ENCODE data around the gene CDKAL1. TPM values are rescaled to one million over a fixed set of nuclear protein-coding genes. Genes with fewer than 3 reads are reported as not detected.

CDKAL1 gene
- total and polyA plus RNA-seq, 4 donors = 2.0 to 12.9 (median 6.7) TPM

DNA sequence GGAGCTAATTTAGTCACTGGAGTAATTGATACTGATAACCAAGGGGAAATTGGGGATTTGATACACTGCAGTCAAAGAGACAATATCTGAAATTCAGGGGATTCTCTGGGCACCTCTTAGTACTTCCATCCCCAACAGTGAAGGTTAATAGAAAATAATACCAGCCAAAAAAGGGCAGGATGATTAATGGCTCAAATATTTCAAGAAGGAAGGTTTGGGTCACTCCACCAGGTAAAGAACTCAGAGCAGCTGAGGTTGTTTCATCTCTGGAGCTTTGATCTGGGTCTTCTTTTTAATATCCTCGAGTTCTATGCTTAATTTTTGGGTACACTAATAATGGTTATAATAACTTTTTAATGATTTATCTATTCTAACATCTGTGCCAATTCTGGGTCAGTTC lies 70.8 kb downstream of the CDKAL1 start:
- no peak overlapping the region for H3K4me3 ChIP-seq (ENCODE audit: low read depth in 1 of 3, low read length in 3 of 3)
- TF ChIP-seq, protein P1, sequence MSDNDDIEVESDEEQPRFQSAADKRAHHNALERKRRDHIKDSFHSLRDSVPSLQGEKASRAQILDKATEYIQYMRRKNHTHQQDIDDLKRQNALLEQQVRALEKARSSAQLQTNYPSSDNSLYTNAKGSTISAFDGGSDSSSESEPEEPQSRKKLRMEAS (IDR thresholded peaks at IDR 0.05) = no peak
- TF ChIP-seq SP1 (IDR thresholded peaks at IDR 0.05) (no peak), ATF3 (IDR thresholded peaks at IDR 0.05) (no peak), EGR1 (IDR thresholded peaks at IDR 0.05; ENCODE audit: low read depth in 2 of 2) (no peak), YY1 (IDR thresholded peaks at IDR 0.05) (no peak), JUND (IDR thresholded peaks at IDR 0.05) (no peak), HNF4G (IDR thresholded peaks at IDR 0.05) (no peak), CTCF (IDR thresholded peaks at IDR 0.05; ENCODE audit: low read depth, low read length, missing input control) (no peak), RXRA (IDR thresholded peaks at IDR 0.05) (no peak), RAD21 (IDR thresholded peaks at IDR 0.05) (no peak), TAF1 (conservative IDR thresholded peaks at IDR 0.05) (no peak), GABPA (IDR thresholded peaks at IDR 0.05 in 1 of 2, conservative IDR thresholded peaks at IDR 0.05 in 1 of 2) (no peak), FOXA1 (IDR thresholded peaks at IDR 0.05) (no peak), NR2F2 (IDR thresholded peaks at IDR 0.05) (no peak), REST (IDR thresholded peaks at IDR 0.05) (no peak)
- TF ChIP-seq, protein P2, sequence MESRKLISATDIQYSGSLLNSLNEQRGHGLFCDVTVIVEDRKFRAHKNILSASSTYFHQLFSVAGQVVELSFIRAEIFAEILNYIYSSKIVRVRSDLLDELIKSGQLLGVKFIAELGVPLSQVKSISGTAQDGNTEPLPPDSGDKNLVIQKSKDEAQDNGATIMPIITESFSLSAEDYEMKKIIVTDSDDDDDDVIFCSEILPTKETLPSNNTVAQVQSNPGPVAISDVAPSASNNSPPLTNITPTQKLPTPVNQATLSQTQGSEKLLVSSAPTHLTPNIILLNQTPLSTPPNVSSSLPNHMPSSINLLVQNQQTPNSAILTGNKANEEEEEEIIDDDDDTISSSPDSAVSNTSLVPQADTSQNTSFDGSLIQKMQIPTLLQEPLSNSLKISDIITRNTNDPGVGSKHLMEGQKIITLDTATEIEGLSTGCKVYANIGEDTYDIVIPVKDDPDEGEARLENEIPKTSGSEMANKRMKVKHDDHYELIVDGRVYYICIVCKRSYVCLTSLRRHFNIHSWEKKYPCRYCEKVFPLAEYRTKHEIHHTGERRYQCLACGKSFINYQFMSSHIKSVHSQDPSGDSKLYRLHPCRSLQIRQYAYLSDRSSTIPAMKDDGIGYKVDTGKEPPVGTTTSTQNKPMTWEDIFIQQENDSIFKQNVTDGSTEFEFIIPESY (IDR thresholded peaks at IDR 0.05) = no peak
- no peak for DNase-seq (ENCODE audit: low spot score)
- H3K4me1 ChIP-seq (ENCODE audit: control insufficient read depth in 4 of 4, insufficient read depth in 4 of 4, low read length in 3 of 4) = no peaks in the 10 kb centered on the region
- no peaks in the 10 kb centered on the region for H3K9me3 ChIP-seq (ENCODE audit: control insufficient read depth in 4 of 4, low read length in 3 of 4)
- H3K9ac ChIP-seq (ENCODE audit: low read depth in 1 of 2, low read length in 2 of 2) = no peak overlapping the region
- no peak overlapping the region for H3K27ac ChIP-seq (ENCODE audit: low read depth in 1 of 2, low read length in 2 of 2)
- no peaks in the 10 kb centered on the region for H3K36me3 ChIP-seq (ENCODE audit: control insufficient read depth in 4 of 4, insufficient read depth in 3 of 4, low read depth in 1 of 4, low read length in 3 of 4)
- 82% methylated on average over 1 of the region's 1 CpG for WGBS
- no peaks in the 10 kb centered on the region for H3K27me3 ChIP-seq (ENCODE audit: control insufficient read depth in 4 of 4, insufficient read depth in 4 of 4, low read length in 3 of 4)

DNA sequence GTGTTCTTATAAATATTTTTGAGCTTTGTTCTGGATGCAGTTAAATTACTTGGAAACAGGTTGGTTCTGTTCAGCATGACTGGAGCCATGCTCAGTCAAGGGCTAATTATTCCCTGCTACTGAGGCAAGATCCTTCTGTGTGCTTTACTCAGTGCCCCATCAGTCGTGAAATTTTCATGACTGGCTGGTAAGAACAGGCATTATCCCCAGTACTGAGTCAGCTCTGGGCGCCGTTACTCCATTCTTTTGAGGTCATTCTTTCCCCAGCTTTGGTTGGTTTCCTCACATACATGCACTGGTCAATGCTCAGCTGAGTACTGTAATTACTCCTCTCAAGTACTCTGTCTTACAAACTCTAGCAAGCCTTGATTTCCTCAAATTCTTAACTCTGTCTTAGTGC lies 71.3 kb downstream of the CDKAL1 start:
- no peaks in the 10 kb centered on the region for H3K9me3 ChIP-seq (ENCODE audit: control insufficient read depth in 4 of 4, low read length in 3 of 4)
- H3K4me1 ChIP-seq (ENCODE audit: control insufficient read depth in 4 of 4, insufficient read depth in 4 of 4, low read length in 3 of 4) = no peaks in the 10 kb centered on the region
- H3K4me3 ChIP-seq (ENCODE audit: low read depth in 1 of 3, low read length in 3 of 3) = no peak overlapping the region
- no peaks in the 10 kb centered on the region for H3K27me3 ChIP-seq (ENCODE audit: control insufficient read depth in 4 of 4, insufficient read depth in 4 of 4, low read length in 3 of 4)
- 94% methylated on average over 3 of the region's 3 CpGs for WGBS
- DNase-seq (ENCODE audit: low spot score) = no peak
- no peaks in the 10 kb centered on the region for H3K36me3 ChIP-seq (ENCODE audit: control insufficient read depth in 4 of 4, insufficient read depth in 3 of 4, low read depth in 1 of 4, low read length in 3 of 4)
- H3K27ac ChIP-seq (ENCODE audit: low read depth in 1 of 2, low read length in 2 of 2) = no peak overlapping the region
- no peak overlapping the region for H3K9ac ChIP-seq (ENCODE audit: low read depth in 1 of 2, low read length in 2 of 2)
- TF ChIP-seq EGR1 (IDR thresholded peaks at IDR 0.05; ENCODE audit: low read depth in 2 of 2) (no peak), HNF4A (conservative IDR thresholded peaks at IDR 0.05) (no peak), YY1 (IDR thresholded peaks at IDR 0.05) (no peak), TAF1 (conservative IDR thresholded peaks at IDR 0.05) (no peak), REST (IDR thresholded peaks at IDR 0.05) (no peak), FOXA2 (IDR thresholded peaks at IDR 0.05) (no peak)
- TF ChIP-seq, protein P1 (IDR thresholded peaks at IDR 0.05) = no peak
- TF ChIP-seq, protein P2 (IDR thresholded peaks at IDR 0.05) = no peak

Data from liver (tissue), 9 donors.